Amygdala (tissue), 56 donors: ENCODE data around the gene PRDM13.
"Not testable (repeated sequence)": the region's sequence is repeated elsewhere in the genome, so short reads cannot be mapped to it uniquely, and the experiment has no call there.

Experiments used
- DNase-seq, 56 donors: peaks; one replicate each; lab custom pipeline; 2025; lab: John Stamatoyannopoulos, UW

Gene PRDM13

DNA sequence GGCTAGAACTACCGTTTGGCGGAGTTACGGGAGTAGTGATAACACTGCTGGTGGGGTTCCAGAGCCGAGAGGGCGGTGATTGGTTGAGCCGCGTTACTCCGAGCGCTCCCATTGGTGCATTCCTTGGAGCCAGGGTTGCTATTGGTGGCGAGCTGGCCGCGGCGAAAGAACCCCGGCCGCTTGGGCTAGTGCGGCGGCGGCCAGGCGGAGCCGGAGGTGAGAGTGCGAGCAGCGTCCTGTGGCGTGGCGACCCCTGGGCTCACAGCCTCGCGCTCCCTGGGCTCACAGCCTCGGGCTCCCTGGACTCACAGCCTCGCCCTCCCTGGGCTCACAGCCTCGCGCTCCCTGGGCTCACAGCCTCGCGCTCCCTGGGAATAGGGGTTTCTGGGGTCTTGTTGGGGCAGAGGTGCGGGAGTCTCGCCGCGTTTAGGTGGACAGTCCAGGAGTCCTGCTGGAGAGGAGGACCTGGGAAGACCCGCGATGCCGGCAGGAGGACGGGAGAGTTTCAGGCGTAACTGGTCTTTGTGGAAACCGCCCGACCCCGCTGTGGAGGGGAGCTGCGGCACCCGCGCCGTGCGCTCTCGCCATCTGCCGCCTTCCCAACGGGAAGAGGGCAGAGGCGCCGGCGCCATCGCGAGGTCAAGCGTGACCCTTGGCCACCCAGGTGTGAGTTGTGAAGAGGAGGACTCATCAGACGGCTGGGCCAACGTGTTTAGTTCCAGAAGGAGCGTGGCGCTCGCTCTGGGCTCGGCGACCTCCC lies 12.2 kb downstream of the PRDM13 start:
- no peak for DNase-seq

- no peak for DNase-seq
Observed at GRCh38 chr6:99619409-99619762, 12.8 kb downstream of the PRDM13 start.

DNA sequence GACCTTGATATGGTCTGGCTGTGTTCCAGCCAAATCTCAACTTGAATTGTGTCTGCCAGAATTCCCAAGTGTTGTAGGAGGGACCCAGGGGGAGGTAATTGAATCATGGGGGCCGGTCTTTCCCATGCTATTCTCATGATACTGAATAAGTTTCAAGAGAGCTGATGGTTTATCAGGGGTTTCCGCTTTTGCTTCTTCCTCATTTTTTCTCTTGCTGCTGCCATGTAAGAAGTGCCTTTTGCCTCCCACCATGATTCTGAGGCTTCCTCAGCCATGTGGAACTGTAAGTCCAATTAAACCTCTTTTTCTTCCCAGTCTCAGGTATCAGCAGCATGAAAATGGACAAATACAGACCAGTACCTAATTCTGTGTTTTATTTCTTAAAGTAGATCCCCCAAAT lies 15.4 kb downstream of the PRDM13 start:
- DNase-seq, result not testable (repeated sequence)

- DNase-seq, result no peak
Observed at GRCh38 chr6:99629293-99629692, 22.7 kb downstream of the PRDM13 start.

GRCh38 chr6:99637629-99638028 lies 31.0 kb downstream of the PRDM13 start:
- DNase-seq, result no peak

- not testable (repeated sequence) for DNase-seq
Observed at GRCh38 chr6:99638358-99638757, 31.7 kb downstream of the PRDM13 start.

- DNase-seq, result no peak
Observed at GRCh38 chr6:99641270-99641669, 34.6 kb downstream of the PRDM13 start.

- DNase-seq, result no peak
Observed at GRCh38 chr6:99645986-99646385, 39.4 kb downstream of the PRDM13 start.

- DNase-seq, result not testable (repeated sequence)
Observed at GRCh38 chr6:99650091-99650571, 43.5 kb downstream of the PRDM13 start.

DNA sequence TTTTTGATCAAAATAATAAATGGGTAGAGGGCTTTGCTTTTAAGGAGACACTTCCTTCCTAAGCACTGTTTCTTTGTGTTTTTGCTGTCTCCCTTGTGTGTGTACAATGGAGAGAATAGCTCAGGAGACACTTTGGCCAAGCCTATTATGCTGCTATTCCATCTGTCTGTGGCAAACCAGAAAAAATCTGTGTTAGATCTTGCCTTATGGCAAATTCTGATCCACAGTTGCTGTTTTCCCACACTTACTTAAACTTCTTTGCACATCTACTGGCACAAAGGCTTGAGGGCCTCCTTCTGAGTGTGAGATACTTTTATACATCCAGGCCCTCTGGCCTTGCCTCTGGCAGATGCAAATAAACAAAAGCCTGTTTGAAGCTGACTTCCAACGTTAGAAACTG lies 53.6 kb downstream of the PRDM13 start:
- no peak for DNase-seq

GRCh38 chr6:99661870-99662269 lies 55.2 kb downstream of the PRDM13 start:
- no peak for DNase-seq

- DNase-seq, result no peak
Observed at GRCh38 chr6:99662616-99663015, 56.0 kb downstream of the PRDM13 start.
